GM21423 (cell line): Measurements from ENCODE around the gene HNRNPL.

Source experiments
- ATAC-seq: cut with Tn5 transposase; IDR thresholded peaks from one replicate; pipeline ENCODE4 v1.9.1; 2021; ENCODE audit warnings: mild to moderate bottlenecking, moderate library complexity; ENCODE audit not compliant: unreplicated experiment

The HNRNPL gene

DNA sequence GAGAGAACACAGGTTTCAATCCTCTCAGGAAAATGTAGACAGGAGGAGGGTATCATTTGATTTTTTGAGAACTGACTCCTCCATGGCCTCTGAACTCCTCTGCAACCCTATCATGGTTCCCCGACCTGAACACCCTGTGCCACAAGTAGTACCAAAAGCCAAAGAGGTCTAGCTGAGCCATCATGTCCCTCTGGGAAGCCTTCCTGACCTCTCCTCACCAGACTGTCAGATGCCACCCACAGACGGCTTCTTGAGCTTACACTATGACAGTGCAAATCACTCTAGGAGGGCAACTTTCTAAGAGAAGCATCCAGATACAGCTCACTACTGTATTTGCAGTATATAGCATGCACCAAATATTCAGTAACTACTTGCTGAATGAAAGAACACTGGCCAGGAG is 3.7 kb downstream of the HNRNPL start:
- no peak for ATAC-seq

DNA sequence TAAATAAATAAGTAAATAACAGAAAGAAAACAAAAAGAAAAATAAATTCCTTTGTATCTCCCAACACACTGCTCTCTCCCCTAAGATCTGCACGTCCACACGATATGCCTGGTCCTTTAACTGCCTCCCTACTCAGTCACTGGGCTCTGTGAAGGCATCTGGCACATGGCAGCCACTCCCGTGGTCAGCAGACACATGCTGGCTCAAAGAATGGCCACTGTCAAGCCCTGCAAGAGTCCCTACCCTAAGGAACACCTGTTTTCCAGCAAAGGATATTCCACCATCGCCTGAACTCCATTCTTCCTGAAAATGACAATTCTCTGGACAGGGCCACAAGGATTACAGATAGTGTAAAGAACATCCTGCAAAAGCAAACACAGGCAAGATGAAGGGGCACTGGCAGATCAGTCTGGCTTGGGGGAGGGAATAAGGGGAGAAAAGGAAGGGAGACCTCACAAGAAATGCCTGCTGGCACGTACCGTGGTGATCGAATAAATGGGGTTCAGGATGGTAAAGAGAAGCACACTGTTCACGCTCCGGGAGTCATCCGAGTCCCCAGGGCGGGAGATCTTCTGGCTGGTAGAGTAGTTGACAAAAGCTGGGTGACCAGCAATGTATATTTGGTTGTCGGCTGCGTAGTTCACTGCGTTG is 4.3 kb downstream of the HNRNPL start:
- ATAC-seq = no peak

DNA sequence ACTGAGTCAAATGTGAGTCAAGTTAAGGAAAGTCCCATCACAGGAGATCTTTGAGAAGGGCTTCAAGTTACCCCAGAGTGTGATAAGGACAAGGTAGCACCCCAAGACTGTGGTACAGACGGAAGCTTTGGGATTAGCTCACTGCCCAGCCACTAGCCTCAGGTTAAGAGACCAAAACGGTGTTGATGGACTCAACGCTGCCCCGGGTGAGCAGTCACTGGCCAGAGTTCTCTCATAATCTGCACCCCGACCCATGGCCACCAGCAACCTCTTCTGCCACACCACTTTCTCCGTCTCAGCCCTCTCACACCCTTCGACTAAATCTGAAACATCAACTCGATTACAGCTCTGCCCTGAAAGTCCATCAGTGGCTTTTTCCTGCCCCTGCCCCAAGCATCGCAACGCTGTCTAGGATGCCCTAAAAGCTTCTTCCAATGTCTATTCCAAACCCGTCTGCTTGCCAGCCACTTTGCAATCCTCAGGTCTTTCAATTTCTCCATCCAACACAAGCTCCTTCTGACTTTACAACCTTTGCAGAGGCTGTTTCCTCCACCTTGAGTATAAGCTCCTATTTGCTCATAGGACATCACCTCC is 5.6 kb downstream of the HNRNPL start:
- ATAC-seq = no peak

DNA sequence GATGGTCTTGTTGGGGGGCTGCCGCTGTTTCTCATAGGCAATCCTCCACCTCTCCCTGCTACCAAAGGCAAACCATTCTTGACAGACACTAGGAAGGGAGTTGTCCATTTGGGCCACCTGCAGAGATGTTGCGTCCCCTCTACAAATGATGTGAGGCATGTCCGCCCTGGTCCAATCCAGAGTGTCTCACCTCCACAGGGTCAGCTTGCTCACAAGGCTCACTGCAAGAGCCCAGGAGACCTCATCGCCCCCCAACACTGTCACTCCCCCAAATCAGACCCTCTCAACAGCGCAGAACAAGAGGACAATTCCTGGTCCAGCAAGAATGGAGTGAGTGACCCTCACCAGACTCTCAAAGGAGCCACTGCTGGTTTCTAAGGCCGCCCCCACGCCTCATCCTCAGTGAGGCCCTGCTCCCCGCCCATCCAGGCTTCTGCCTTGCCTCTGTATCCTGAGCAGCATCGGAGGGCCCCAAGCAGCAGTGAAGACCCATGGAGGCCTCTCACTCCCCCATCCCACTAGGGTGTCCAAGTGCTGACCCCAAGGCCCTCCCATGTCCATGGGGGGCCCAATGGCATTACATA is 6.5 kb downstream of the HNRNPL start:
- no peak for ATAC-seq

DNA sequence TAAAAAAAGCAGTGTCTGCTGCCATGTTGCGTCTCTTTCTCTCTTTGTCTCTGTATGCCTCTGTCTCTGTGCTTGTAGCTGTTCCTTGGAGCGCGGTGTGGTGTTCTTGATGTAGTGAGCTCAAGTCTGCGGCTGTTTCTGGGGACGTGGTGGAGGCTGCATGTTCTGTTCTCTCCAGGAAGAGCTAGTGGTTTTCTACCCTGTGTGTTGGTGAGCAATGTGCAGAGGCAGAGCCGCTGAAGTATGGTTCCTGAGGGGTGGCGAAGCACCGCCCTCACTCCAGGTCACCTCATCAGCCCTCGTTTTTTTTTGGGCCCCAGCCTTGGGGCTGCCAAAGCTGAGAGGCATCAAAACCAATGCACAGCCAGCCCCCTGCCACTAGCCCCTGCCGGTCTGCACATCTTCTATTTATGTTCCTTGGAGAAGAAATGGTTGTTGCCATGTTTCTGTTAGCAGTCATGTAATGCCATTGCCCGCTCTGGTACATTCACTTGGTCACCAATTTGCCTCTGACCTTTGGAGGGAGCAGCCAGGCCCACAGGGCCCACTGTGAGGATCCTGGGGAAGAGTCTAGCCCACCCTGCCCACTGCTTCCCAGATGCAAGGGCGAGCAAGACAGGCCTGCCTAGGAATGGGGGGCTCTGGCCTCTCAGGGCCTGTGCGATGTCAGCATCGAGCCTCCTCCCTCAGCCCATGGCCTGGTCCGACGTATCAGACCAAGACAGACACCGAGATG is 7.2 kb downstream of the HNRNPL start:
- ATAC-seq = no peak

DNA sequence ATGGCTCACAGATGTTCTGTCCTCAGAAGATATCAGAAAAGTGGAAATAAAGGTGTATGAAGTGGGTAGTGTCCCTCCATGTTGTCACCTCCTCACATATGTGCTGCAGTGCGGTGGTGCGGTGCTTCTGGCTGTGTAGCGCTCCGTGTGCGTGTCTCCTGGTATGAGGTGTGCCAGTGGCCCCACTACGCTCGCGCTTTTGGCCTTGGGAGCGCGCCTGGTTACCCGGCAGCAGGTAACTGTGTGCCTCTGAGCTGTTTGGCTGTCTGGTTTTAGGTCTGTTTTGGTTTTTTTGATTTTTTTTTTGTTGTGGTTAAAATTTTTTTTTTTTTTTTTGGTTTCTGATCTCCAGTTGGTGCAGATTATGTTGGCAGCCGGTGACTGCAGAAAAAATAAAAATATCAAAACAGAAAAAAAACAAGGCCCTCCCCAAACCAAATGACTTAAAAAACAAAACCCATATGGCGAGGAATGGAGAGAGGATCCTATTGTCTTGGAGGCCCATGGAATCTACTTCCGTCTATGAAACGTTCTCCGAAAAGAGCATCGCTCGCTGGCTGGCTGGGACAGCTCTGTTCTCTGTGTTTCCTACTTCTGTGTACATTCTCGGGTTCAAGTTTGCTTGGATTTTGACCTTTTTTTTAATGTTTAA is 7.9 kb downstream of the HNRNPL start:
- ATAC-seq = no peak

DNA sequence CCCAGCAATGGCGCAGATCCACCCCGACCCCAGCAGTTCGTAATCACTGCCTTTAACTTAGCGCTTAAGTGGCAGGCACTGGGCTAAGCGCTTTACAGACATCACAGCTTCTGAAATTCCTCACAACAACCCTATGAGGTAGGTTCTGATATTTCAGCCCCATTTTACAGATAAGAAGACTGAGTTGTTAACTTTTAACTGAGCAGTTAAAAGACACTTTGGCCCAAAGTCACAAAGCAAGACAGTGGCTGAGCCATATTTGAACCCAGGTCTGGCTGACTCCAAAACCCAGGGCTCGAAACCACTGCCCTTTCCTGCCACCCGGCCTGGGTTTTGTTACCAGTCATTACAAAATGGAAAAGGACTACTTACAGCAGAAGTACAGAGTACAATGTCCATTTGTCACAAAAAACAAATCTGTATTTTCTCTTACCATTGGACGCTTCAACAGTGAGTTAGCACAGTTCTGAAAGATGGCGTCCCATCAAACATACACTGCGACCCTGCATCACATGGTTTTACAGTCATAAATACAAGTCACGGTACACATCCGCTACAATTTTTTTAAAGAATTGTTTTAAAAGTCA is 8.5 kb downstream of the HNRNPL start:
- ATAC-seq = no peak

DNA sequence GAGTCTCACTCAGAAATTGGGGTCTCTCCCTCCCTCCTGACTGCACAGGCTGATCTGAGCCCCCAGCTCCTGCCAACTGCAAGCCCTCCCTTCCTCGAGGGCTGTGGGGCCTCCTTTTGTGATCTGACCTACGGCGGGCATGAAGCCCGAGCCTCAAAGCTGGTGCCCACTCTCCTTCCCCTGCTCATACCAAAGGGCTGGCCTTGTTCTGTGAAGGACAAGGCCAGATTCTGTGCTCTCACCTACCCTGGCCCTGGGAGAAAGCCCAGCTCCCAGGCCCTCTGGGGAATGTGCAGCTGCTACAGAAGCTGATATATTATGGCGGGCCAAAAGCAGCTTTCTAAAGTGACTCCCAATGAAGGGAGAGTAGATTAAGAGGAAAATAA is 9.2 kb downstream of the HNRNPL start:
- ATAC-seq = no peak

DNA sequence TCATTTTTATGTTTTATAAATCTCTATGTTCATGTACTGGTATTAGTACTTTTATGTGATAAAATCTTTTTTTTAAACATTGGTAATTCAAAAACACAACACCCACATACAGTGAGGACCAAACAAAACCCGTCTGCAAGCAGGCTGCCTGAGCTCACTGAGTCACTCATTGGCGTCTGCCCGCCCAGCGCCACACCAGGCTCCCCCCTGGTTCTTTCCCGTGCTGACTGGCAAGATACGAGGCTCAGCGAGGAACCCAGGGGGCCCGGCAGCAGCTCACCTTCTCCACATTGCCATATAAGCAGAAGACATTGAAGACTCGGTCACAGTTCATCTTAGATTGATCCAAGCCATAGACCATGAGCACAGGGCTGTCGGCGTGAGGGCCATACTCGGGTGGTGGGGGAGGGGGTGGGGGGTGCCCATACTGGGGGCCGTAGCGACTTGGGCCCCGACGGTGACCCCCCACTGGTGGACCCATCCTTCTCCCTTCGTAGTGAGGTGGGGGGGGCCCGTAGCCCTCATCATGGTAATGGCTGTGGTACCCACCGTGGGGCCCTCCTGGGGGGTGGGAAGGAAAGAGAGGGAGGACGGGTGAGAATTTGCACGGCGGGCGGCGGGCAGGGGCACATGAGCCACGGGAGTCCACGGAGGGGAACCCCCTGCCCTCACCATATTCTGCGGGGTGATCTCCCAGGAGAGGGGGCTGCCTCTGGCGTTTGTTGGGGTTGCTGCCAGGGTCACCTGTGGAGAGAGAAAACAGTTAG is 9.8 kb downstream of the HNRNPL start:
- no peak for ATAC-seq

DNA sequence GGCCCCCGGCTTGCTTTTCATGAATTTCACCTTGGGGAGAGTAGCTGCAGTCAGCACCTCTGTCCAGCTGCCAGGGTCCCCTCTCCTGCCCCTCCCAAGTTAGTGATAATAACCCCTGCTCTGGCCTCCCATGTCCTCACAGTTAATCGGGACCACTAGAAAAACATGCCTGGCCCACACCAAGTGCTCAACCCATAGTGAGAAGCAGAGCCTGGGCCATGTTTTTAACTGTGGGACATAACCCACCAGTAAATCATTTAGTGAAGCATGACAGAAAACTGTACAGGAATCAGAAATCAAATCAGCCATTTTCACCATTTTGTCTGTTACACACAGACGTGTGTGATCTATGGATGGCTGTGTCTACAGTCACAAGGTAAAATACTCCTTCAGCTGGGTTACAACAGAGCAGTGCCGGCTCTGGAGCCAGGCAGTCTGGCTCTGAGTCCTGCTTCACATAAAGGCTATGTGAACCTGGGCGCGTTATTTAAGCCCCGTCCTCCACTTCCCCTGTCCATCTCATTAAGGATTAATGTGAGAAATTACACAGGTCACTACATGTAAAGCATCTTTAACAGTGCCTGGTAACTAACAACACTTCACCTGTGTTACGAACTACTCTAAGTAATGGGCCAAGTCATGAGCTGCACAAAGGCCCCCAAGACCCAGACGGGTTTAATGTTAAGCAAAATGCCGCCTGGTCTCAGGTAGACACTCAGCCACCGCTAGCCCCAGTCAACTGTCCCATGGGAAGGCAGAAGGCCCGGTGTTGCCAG is 10.6 kb downstream of the HNRNPL start:
- ATAC-seq = no peak

DNA sequence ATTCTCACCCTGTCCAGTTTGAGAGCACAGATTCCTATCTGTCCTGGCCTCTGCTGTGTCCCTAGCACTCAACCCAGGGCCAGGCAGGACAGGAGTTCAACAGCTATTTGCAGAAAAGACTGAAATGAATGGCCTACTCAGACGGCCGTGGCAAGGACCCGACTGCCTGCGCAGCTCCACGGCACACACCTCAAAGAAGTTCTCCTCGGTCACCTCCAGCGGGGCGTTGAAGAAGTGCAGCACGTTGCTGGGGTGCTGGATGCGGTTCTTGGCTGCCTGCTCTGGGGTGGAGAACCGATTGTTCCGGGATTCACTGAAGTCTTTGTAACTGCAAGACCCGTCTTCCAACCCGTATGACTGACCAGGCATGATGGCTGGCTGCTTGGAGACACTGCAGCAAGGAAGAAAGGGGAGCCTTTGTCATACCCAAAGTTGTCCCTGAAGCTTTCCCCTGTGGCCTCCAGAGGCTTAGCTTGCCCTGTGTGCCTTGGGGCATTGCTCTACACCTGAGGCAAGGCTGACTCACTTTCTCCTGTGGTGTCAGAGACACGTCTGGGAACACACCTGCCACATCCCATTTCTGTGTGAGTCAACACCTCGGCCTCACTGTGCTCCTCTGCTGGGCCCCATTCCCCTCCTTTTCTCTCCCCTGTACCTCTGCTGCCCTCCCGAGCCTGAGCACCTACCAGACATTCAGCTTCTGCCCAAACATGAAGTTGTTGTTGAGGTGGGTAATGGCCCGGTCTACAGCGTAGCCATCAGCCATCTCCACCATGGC is 11.4 kb downstream of the HNRNPL start:
- no peak for ATAC-seq

DNA sequence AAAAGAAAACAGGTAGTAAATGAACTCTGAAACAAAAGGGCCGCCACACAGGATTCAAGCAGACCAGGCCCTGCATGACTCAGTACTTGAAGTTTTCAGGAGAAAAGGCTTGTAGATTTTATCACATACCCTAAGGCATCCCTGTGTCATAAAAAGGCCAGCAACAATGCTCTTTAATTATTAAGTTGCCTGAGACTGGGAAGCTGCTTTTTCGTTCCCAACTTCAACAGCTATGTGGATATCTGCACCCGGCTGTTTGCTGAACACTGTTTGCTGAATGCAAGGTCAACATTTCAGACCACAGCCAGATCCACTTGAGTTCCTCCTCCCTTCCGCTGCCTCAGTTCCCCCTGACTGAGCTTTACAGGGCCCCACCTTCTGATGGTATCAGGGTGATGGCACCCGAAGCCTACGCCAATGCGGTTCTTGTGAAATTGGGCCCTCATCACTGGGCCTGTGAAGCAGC is 12.1 kb downstream of the HNRNPL start:
- no peak for ATAC-seq

DNA sequence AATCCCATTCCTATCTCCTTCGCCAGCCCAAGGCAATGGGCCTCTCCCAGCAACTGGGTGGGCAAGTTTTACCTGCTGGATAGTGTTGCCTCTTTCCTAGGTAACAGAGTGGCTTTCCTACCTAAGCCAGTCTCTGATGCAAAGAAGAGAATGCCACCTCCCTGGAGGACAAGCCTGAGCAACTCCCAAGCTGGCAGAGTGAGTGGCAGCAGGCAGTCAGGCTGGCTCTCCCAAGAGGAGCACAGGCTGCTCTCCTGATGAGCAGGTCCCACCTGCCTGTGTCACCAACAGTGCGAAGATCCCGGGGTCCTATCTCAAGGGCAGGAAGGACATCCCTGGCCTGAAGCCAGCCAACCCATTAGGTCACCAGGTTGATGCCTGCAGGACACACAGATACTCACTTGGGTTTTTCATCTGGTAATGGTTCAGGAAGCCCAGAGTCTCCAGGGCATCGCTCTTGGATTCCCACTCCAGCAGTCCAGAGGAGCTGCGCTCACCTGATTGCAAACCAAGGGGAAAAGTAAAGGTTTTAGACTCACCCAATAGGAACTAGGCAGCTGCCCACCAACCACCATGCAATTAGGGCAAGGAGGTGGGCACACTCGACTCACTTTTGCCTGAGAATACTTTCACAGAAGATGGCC is 12.7 kb downstream of the HNRNPL start:
- no peak for ATAC-seq

DNA sequence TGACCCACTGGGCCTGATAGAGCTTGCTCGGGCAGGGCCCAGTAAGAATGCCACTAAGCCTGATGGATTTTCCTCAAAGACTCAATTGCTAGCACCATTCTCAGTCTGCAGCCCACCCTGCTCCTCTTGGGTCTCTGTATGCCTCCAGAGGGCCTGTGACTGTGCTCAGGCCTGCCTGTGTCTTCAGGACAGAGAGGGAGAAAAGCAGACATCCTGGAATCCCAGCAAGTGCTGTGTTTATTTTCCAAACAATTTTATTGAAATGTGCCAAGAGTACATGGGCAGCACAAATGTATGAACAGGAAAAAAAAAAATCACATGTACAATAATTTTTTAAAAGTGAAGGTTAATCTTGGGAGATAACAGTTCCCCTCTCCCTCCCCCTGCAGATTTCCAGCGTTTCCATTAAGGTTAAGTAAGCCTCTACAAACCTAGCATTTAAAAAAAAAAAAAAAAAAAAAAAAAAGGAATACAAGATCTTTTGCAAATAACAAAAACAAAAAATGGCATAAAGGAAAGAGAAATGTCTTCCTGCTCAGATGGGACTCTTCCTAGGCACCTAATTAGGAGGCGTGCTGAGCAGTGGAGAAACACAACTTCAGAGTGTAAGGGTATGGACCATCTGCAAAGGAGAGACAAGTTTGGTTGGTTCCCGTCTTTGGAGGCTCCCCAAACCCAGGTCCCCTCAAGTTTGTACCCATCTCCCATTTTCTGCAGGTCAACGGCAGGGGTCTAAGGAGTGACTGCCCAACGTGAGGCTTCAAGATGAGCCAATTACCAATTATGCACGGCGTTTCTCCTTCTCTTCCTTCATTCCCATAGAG is 13.4 kb downstream of the HNRNPL start:
- no peak for ATAC-seq

DNA sequence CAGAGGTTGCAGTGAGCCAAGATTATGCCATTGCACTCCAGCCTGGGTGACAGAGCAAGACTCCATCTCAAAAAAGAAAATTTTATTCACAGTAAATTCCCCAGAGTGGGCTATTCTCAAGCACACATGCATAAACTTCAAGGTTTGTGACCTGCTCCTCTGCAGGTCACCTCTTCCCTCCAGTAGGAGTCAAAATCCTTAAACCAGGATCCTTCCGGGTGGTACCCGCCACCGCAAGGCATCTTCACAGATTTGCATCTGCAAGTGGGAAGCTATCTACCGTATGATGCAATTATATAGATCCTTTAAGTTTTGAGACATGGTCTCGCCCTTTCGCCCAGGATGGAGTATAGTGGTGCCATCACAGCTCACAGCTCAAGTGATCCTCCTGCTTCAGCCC is 15.2 kb downstream of the HNRNPL start:
- no peak for ATAC-seq

DNA sequence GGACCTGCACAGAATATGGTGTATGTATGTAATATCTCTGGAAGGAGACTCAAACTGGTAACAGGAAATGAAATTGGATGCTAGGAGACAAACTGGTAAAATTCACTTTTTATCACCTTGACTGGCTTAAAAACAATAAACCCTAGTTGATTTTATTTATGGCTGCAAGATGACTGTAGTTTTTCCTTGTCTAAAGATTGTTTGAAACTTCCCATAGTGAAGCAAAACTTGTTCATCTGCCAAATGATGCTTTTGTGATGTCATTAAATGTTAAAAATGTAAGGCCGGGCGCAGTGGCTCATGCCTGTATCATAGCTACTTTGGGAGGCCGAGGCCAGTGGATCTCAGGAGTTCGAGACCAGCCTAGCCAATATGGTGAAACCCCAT is 15.7 kb downstream of the HNRNPL start:
- no peak for ATAC-seq

DNA sequence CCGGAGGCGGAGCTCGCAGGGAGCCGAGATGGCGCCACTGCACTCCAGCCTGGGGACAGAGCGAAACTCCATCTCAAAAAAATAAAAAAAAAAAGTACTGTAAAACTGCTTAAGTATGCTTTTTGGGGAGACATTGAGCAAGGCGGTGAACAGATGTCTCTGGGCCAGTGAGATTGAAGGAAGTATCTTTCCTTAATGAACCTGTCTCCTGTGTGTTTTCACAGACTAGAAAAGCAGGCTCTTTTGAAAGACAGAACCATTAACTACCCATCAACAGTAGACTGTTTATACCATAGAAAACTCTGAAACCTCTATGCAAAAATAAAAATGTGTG is 16.7 kb downstream of the HNRNPL start:
- no peak for ATAC-seq
